GM10266 (cell line): ENCODE results near the gene SF3A1.

ENCODE experiments used
- DNase-seq: peaks from one replicate; pipeline ENCODE4 v3.0.0; 2012; ENCODE audit errors: extremely low spot score
- TF ChIP-seq, protein P1 (sequence below): IDR thresholded peaks from 2 replicates; pipeline ENCODE4 v1.5.1; 2012; ENCODE audit warnings: mild to moderate bottlenecking, low read depth; ENCODE audit not compliant: control insufficient read depth, insufficient read depth; ENCODE audit errors: missing control alignments

SF3A1 gene

DNA sequence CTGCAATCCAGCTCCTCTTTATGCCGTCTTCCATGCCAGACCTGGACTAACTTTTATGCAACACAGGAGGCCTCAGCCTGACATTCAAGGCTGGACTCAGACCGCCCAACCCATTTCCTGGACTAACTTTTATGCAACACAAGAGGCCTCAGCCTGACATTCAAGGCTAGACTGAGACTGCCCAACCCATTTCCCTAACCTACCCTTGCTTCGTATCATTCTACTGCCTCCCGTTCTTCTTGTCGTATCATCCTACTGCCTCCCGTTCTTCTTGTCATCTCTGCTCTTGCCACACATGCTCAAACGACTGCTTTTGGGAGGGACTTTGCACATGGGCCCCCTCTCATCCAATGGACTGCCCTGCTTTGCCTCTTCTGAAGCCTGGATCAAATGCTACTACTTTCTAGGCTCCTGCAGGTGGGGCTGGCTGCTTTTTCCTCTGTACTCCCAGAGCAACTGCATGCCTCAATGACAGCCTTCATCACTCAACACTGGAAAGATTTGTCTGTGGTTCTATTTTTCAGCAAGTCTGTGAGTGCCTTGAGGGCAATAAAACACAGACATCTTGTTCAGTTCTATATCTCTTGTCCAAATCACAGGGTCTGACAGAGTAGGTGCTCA, 37.8 kb downstream of the SF3A1 start:
- TF ChIP-seq, protein P1, sequence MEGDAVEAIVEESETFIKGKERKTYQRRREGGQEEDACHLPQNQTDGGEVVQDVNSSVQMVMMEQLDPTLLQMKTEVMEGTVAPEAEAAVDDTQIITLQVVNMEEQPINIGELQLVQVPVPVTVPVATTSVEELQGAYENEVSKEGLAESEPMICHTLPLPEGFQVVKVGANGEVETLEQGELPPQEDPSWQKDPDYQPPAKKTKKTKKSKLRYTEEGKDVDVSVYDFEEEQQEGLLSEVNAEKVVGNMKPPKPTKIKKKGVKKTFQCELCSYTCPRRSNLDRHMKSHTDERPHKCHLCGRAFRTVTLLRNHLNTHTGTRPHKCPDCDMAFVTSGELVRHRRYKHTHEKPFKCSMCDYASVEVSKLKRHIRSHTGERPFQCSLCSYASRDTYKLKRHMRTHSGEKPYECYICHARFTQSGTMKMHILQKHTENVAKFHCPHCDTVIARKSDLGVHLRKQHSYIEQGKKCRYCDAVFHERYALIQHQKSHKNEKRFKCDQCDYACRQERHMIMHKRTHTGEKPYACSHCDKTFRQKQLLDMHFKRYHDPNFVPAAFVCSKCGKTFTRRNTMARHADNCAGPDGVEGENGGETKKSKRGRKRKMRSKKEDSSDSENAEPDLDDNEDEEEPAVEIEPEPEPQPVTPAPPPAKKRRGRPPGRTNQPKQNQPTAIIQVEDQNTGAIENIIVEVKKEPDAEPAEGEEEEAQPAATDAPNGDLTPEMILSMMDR = no peak

DNA sequence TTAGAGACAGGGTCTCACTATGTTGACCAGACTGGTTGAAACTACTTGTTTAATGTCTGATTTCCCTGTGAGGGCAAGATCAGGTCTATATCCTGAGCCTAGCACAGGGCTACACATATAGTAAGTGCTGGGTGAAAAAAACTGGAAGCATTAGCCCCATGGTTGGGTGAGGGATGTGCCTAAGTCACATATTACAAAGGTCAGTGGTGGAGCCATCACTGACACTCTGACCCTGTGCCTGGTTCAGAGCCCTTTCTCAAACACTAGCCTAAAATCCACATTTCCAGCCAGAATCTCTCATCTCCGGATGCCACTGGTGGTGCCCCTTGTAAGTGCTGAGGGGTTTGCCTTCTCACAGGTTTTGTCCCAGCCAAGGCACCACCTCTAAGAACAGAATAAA, 38.9 kb downstream of the SF3A1 start:
- TF ChIP-seq, protein P1 = no peak
- DNase-seq = no peak

More for the DNA sequence above, 37.8 kb downstream of the SF3A1 start:
- no peak for DNase-seq

DNA sequence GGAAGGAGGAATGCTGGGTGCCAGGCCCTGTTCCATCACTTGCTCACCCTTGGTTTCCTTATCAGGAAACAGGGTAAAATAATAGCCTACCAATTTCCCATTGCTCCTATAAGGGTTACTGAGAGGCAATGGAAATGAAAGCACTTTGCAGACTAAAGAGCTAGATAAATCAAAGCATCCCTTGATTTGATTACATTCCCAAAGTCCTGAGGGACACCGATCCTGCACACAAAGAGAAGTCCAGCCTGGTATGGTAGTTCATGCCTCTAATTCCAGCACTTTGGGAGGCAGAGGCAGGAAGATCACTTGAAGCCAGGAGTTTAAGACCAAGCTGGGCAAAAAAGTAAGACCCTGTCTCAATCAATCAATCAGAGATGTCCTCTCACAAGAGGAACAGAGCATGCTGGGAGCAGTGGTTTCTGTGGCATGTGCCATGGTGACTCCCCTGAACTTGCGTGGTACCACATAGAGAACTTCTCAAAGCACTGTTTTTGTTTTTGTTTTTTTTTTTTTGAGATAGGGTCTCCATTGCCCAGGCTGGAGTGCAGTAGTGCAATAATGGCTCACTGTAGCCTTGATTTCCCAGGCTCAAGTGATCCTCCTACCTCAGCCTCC, 40.6 kb downstream of the SF3A1 start:
- TF ChIP-seq, protein P1 = no peak
- no peak for DNase-seq

DNA sequence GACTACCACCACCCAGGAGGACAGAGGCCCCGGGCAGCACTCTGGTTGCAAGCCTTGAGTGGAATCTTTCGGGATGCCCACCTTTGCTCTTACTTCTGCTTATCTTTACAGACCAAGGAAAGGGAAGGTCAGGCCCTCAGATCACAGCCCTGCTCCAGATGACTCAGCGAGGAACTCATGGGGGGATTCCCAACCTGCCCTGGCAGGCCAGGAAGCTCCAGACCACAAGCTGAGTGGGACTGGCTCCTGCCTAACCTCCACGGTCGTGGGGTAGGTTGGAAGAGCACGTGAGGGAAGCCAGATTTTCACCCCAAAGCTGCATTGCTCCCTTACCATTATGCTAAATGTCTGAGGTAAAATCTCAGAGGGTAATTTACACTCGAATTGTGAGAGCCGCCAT, 41.8 kb downstream of the SF3A1 start:
- TF ChIP-seq, protein P1 = no peak
- DNase-seq = peak; percentile 47

DNA sequence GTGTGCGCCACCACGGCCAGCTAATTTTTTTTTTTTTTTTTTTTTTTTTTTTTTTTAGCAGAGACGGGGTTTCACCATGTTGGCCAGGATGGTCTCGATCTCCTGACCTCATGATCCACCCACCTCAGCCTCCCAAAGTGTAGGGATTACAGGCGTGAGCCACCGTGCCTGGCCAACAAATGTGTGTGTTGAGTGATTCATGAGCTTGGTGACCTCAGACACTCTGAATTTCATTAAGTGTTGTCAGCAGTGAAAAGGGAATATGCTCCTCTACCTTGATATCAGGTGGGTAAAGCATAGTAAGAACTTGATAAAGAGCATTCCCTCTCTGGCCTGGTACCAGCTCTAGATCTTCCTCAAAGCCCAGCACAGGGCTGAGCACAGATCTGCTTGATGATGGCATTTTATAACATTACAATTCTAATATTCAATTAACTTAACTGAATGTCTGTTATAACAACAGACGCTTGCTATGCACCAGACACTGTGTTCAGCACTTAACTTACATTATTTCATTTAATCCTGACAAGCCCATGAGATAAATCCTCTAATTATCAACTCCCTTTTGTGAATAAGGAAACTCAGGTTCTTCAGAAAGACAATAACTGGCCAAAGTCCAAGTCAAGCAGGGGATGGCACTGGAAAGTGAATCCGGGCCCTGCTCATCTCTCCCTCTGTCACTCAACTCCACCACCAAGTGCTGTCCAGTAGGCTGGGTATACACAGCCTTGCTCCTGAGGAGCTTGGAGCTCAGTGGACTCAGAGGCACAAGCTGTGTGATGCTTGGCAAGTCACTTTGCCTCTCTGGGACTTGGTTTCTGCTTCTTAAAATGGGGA, 42.9 kb downstream of the SF3A1 start:
- DNase-seq = no peak
- TF ChIP-seq, protein P1 = no peak

DNA sequence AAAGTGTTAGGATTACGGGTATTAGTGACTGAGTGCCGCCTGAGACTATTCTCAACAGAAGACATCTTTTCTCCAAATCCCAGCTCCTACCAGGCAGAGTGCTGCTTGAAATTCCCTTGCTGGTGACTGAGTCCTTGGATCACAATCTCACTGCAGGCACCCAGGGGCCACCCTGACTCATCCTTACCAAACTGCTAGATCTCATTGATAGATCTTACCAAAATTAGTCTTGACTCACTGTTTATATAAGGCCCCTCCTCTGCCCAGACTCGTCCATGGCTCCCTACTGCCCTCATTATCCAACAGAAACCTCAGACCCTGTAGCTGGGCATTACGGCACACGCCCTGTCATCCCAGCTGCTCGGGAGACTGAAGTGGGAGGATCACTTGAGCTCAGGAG, 44.6 kb downstream of the SF3A1 start:
- DNase-seq = no peak
- TF ChIP-seq, protein P1 = no peak
